HepG2 (cell line): Measurements from ENCODE around the gene TCF25. TPM values are rescaled to one million over a fixed set of nuclear protein-coding genes. Genes with fewer than 3 reads are reported as not detected.
A peak's percentile ranks its signal among the peaks of the same experiment; 100 is the strongest.

Experiments used
- ARHGAP35 ChIP-seq: sonication (generic); formaldehyde crosslinking; IDR thresholded peaks from 2 replicates; pipeline ENCODE4 v1.9.0; 2022; ENCODE audit warnings: mild to moderate bottlenecking, inconsistent platforms, moderate library complexity, missing genetic modification reagents, borderline replicate concordance
- FLYWCH1 ChIP-seq: sonication (generic); formaldehyde crosslinking; IDR thresholded peaks from 2 replicates; pipeline ENCODE4 v1.8.1; 2023; ENCODE audit warnings: mild to moderate bottlenecking, missing genetic modification reagents
- ISL2 ChIP-seq: sonication (generic); formaldehyde crosslinking; IDR thresholded peaks from 2 replicates; pipeline ENCODE4 v1.5.0; 2020; ENCODE audit warnings: missing genetic modification reagents
- MLXIP ChIP-seq: sonication (generic); formaldehyde crosslinking; IDR thresholded peaks from 2 replicates; pipeline ENCODE4 v1.9.0; 2021; ENCODE audit warnings: missing genetic modification reagents, borderline replicate concordance
- MYPOP ChIP-seq: sonication (generic); formaldehyde crosslinking; IDR thresholded peaks from 2 replicates; pipeline ENCODE4 v1.8.1; 2023; ENCODE audit warnings: mild to moderate bottlenecking, moderate library complexity, missing genetic modification reagents
- NFKB2 ChIP-seq: sonication (generic); formaldehyde crosslinking; IDR thresholded peaks from 2 replicates; pipeline ENCODE4 v1.4.0; 2020; ENCODE audit warnings: missing genetic modification reagents, borderline replicate concordance
- NR2F6 ChIP-seq, 2 experiments: IDR thresholded peaks; 2 replicates each; pipeline ENCODE4 v1.6.1; 2016; ENCODE audit warnings: antibody characterized with exemption in 1 of 2, mild to moderate bottlenecking in 1 of 2
- REST ChIP-seq, 2 experiments: IDR thresholded peaks; 2 replicates each; pipeline ENCODE4 v1.6.1; 2011 to 2012; ENCODE audit warnings: low read length in 2 of 2, borderline replicate concordance in 1 of 2, low read depth in 1 of 2, mild to moderate bottlenecking in 1 of 2, moderate library complexity in 1 of 2
- SP4 ChIP-seq: sonication (generic); formaldehyde crosslinking; IDR thresholded peaks from 2 replicates; pipeline ENCODE4 v1.8.1; 2023; ENCODE audit warnings: mild to moderate bottlenecking, missing genetic modification reagents
- SPEN ChIP-seq: sonication (generic); formaldehyde crosslinking; IDR thresholded peaks from 2 replicates; pipeline ENCODE4 v1.5.1; 2020; ENCODE audit warnings: low read depth, mild to moderate bottlenecking, missing genetic modification reagents
- SRSF4 ChIP-seq: fragments of 200-400 bp; formaldehyde crosslinking; IDR thresholded peaks from one replicate; pipeline ENCODE4 v1.6.1; 2018; ENCODE audit warnings: mild to moderate bottlenecking, low read depth, low read length, moderate library complexity; ENCODE audit not compliant: poor library complexity, severe bottlenecking
- TCF12 ChIP-seq, 2 experiments: fragments of 450-650 bp in 1 of 2; sonication (generic) in 1 of 2; formaldehyde crosslinking in 1 of 2; IDR thresholded peaks; 2 replicates each; pipeline versions ENCODE4 v1.6.1 to v1.8.0; 2017 to 2022; ENCODE audit warnings: antibody characterized with exemption in 1 of 2, mild to moderate bottlenecking in 1 of 2, missing genetic modification reagents in 1 of 2, moderate library complexity in 1 of 2
- TGIF2 ChIP-seq: IDR thresholded peaks from 2 replicates; pipeline ENCODE4 v1.6.1; 2016; ENCODE audit warnings: control low read depth, missing compliant biosample characterization
- ZBTB37 ChIP-seq: sonication (generic); formaldehyde crosslinking; IDR thresholded peaks from 2 replicates; pipeline ENCODE4 v1.4.0; 2020; ENCODE audit warnings: mild to moderate bottlenecking, missing genetic modification reagents
- ZC3H13 ChIP-seq: sonication (generic); formaldehyde crosslinking; IDR thresholded peaks from 2 replicates; pipeline ENCODE4 v1.8.1; 2023; ENCODE audit warnings: mild to moderate bottlenecking, missing genetic modification reagents, moderate library complexity
- ZMYM4 ChIP-seq: sonication (generic); formaldehyde crosslinking; IDR thresholded peaks from 2 replicates; pipeline ENCODE4 v1.8.1; 2023; ENCODE audit warnings: mild to moderate bottlenecking, missing genetic modification reagents
- ZNF232 ChIP-seq: sonication (generic); formaldehyde crosslinking; IDR thresholded peaks from 2 replicates; pipeline ENCODE4 v1.4.0; 2020; ENCODE audit warnings: missing genetic modification reagents, borderline replicate concordance
- ZNF766 ChIP-seq: sonication (generic); formaldehyde crosslinking; IDR thresholded peaks from 2 replicates; pipeline ENCODE4 v1.5.0; 2020; ENCODE audit warnings: missing genetic modification reagents, borderline replicate concordance
- ZSCAN9 ChIP-seq: IDR thresholded peaks from 2 replicates; pipeline ENCODE4 v1.6.1; 2016; ENCODE audit warnings: borderline replicate concordance
- polyA plus RNA-seq, 8 experiments: library from polyadenylated mRNA; depleted of rRNA in 3 of 8; stranded (reverse) in 7 of 8; unstranded in 1 of 8; fragments of >200 nt; fragmentation: Illumina TruSeq in 4 of 8; extraction: Trizol in 4 of 8; gene quantifications; 2 replicates each; pipeline versions ENCODE4 v1.2.1 to v1.2.3, GENCODE V29; 2011 to 2016; ENCODE audit warnings: low read depth in 4 of 8, missing spikeins in 1 of 8, mixed read lengths in 1 of 8; ENCODE audit not compliant: insufficient read depth in 1 of 8
- total RNA-seq, 5 experiments: library from RNA; depleted of rRNA; stranded (reverse); fragments of >200 nt; fragmentation: Illumina TruSeq; extraction: Trizol; gene quantifications; 2 replicates each; pipeline ENCODE4 v1.2.3, GENCODE V29; 2016; ENCODE audit warnings: low read depth in 1 of 5

Gene TCF25
- total and polyA plus RNA-seq, 2 of the 13 experiments (the other 11 are each of a cell fraction or from before 2014, with no cell fraction given) = 138 to 206 TPM

- TF ChIP-seq REST (IDR thresholded peaks at IDR 0.05; ENCODE audit: borderline replicate concordance in 1 of 2, low read depth in 1 of 2, low read length in 2 of 2) (no peak; a peak in 1 of 4 replicates), TGIF2 (CRISPR knock-in tag) (peak; percentile 43; the same call in 1 of the 2 replicates), ZC3H13 (CRISPR knock-in tag) (no peak; the same call in 1 of the 2 replicates), ZNF232 (CRISPR knock-in tag) (peak; percentile 40; the same call in 1 of the 2 replicates), NR2F6 (IDR thresholded peaks at IDR 0.05) (peak; percentile 79), NR2F6 (CRISPR knock-in tag; IDR thresholded peaks at IDR 0.05) (peak; percentile 89), ZBTB37 (no peak), MYPOP (CRISPR knock-in tag) (no peak), MLXIP (no peak), TCF12 (IDR thresholded peaks at IDR 0.05) (no peak), TCF12 (CRISPR knock-in tag; IDR thresholded peaks at IDR 0.05) (no peak), FLYWCH1 (CRISPR knock-in tag) (no peak), SPEN (peak; percentile 73; the same call in 1 of the 2 replicates), ZNF766 (CRISPR knock-in tag) (no peak), ZMYM4 (CRISPR knock-in tag) (peak; percentile 60; the same call in 1 of the 2 replicates), NFKB2 (peak; percentile 86; the same call in 1 of the 2 replicates), ZSCAN9 (no peak), SP4 (CRISPR knock-in tag) (no peak; the same call in 1 of the 2 replicates), ISL2 (CRISPR knock-in tag) (peak; percentile 51; the same call in 1 of the 2 replicates), ARHGAP35 (CRISPR knock-in tag) (peak; percentile 34; the same call in 1 of the 2 replicates), SRSF4 (no peak)
Observed at GRCh38 chr16:89829630-89830437, 43.6 kb upstream of the TCF25 start (continued).
